HG03378 (cell line): ENCODE data around the gene SLC16A10.
"Not testable (repeated sequence)": the region's sequence is repeated elsewhere in the genome, so short reads cannot be mapped to it uniquely, and the experiment has no call there.

Experiments used
- ATAC-seq: cut with Tn5 transposase; IDR thresholded peaks from one replicate; pipeline ENCODE4 v1.9.1; 2021; ENCODE audit warnings: mild to moderate bottlenecking, moderate library complexity; ENCODE audit not compliant: unreplicated experiment

Gene SLC16A10

GRCh38 chr6:111131018-111131417 lies 43.7 kb downstream of the SLC16A10 start:
- not testable (repeated sequence) for ATAC-seq

GRCh38 chr6:111132669-111133068 lies 45.4 kb downstream of the SLC16A10 start:
- ATAC-seq: not testable (repeated sequence)

GRCh38 chr6:111134236-111134869 lies 47.0 kb downstream of the SLC16A10 start:
- not testable (repeated sequence) for ATAC-seq

- not testable (repeated sequence) for ATAC-seq
These were observed 50.3 kb downstream of the SLC16A10 start for GRCh38 chr6:111137489-111138093.

GRCh38 chr6:111147440-111147839 lies 60.1 kb downstream of the SLC16A10 start:
- ATAC-seq: no peak

- ATAC-seq: no peak
These were observed 60.8 kb downstream of the SLC16A10 start for GRCh38 chr6:111148110-111148509.

- no peak for ATAC-seq
These were observed 63.3 kb downstream of the SLC16A10 start for GRCh38 chr6:111150577-111150976.

- ATAC-seq: no peak
These were observed 67.7 kb downstream of the SLC16A10 start for GRCh38 chr6:111154981-111155380.

GRCh38 chr6:111157412-111157811 lies 70.1 kb downstream of the SLC16A10 start:
- no peak for ATAC-seq

- ATAC-seq: no peak
These were observed 72.3 kb downstream of the SLC16A10 start for GRCh38 chr6:111159633-111160032.

- no peak for ATAC-seq
These were observed 74.3 kb downstream of the SLC16A10 start for GRCh38 chr6:111161650-111162049.

- no peak for ATAC-seq
These were observed 75.2 kb downstream of the SLC16A10 start for GRCh38 chr6:111162504-111162903.

- ATAC-seq: peak; percentile 84
These were observed 84.5 kb downstream of the SLC16A10 start for GRCh38 chr6:111171577-111172400.

- ATAC-seq: no peak
These were observed 85.3 kb downstream of the SLC16A10 start for GRCh38 chr6:111172563-111172962.

GRCh38 chr6:111173341-111173740 lies 86.0 kb downstream of the SLC16A10 start:
- ATAC-seq: no peak

- ATAC-seq: no peak
These were observed 86.6 kb downstream of the SLC16A10 start for GRCh38 chr6:111173946-111174345.

- ATAC-seq: no peak
These were observed 87.8 kb downstream of the SLC16A10 start for GRCh38 chr6:111175109-111175508.

GRCh38 chr6:111176038-111176759 lies 88.9 kb downstream of the SLC16A10 start:
- no peak for ATAC-seq

GRCh38 chr6:111176760-111177099 lies 89.4 kb downstream of the SLC16A10 start:
- ATAC-seq: no peak

- ATAC-seq: no peak
These were observed 89.8 kb downstream of the SLC16A10 start for GRCh38 chr6:111177131-111177530.
